ENCODE measurements around the gene LNPEP.

GRCh38 chr5:96942078-96942477, 6.2 kb downstream of the LNPEP start:
- TF ChIP-seq POLR2A (IDR thresholded peaks at IDR 0.05; ENCODE audit: low read depth, low read length) (no peak), ZNF207 (IDR thresholded peaks at IDR 0.05; ENCODE audit: borderline replicate concordance) (no peak), CTCF (IDR thresholded peaks at IDR 0.05 in 2 of 3, conservative IDR thresholded peaks at IDR 0.05 in 1 of 3; ENCODE audit: control insufficient read depth in 2 of 3, extremely low read depth in 1 of 3, insufficient read depth in 1 of 3, low read depth in 3 of 3, low read length in 3 of 3) (no peak), CHD4 (IDR thresholded peaks at IDR 0.05) (no peak), POLR2AphosphoS5 (IDR thresholded peaks at IDR 0.05; ENCODE audit: low read length) (no peak)

All from GM12878 (cell line).